HK-2 (cell line): ENCODE measurements around the gene ARID1B.

Experiments used
- DNase-seq: peaks from one replicate; pipeline ENCODE4 v3.0.0-alpha.2; 2018; ENCODE audit not compliant: unreplicated experiment

The ARID1B gene

GRCh38 chr6:157157258-157157657, 380.1 kb downstream of the ARID1B start:
- DNase-seq: no peak

- no peak for DNase-seq
These were observed 381.3 kb downstream of the ARID1B start for GRCh38 chr6:157158456-157158855.

DNA sequence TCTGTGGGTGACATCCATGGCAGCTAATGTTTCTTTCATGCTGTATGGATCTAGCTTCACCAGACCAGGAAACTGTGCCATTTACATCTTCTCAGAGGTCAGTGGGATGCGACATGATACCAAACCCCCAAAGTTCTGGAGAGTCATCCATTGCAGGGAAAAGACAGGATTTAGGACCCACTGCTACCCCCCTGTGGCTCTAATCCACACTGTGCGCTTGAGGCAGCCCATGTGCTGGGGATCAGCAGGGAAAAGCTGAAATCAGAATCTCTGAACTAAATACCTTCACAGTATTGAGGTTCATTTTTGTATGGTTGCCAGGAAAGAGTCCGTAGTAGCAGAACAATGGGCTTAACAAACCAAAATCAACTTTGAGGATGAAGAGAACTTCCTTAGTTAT, 381.7 kb downstream of the ARID1B start:
- DNase-seq: no peak

DNA sequence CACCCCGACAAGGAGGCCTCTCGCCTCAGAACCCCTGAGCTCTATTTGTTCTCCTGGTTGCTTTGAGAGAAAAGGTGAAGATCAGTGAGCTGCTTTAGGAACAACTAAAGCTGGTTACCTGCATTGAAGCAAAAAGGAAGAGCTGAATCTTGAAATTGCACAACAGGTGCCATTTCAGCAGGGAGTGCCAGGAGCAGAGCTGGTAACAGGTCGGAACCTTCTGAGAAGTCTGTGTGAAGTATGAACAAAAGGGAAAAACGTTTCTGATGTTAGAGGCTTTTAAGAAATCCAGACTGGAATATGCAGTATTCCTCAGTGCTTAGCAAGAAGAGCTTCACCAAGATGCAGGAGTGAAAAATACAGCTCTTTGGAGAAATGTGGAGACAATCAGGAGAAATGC, 382.2 kb downstream of the ARID1B start:
- DNase-seq: no peak

GRCh38 chr6:157161912-157162311, 384.7 kb downstream of the ARID1B start:
- DNase-seq: no peak

- DNase-seq: no peak
These were observed 385.7 kb downstream of the ARID1B start for GRCh38 chr6:157162766-157163433.

GRCh38 chr6:157163434-157164159, 386.4 kb downstream of the ARID1B start:
- DNase-seq: no peak

DNA sequence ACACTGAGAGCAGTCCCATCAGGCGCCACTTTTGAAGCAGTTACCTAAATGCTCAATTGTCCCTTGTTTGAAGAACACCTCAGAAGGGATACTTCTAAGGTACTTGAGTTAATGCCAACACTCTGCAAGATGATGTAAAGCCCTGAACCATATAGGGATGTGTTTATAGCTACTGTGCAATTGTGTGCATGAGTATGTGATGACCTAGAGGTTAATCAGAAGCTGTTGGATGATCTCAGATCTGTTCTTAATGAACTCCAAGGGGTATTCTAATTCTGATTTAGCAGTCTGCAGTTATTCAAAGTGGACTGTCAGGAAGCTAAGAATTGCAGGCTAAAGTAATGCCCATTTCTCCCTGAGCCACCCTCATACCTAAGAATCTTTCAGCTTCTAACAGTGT, 387.8 kb downstream of the ARID1B start:
- DNase-seq: no peak

GRCh38 chr6:157166784-157167183, 389.6 kb downstream of the ARID1B start:
- no peak for DNase-seq

DNA sequence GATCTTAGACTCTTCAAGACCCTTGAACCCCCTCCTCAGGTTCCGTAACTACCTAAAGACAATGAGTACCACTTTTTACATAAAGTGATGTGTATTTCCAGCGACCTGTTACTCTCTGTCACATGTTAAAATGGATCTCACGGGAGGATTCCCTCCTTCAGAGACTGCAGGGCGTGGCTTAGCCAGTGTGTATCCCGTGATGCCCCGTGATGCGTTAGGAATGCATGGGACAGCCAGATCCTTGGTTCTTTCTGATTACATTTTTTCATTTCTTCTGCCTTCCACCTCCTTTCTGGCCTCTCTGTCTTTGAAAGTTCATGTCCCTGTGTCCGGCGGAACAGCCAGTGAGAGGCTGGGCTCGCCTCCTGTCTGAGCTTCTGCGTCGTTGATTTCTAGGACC, 390.7 kb downstream of the ARID1B start:
- DNase-seq: no peak

DNA sequence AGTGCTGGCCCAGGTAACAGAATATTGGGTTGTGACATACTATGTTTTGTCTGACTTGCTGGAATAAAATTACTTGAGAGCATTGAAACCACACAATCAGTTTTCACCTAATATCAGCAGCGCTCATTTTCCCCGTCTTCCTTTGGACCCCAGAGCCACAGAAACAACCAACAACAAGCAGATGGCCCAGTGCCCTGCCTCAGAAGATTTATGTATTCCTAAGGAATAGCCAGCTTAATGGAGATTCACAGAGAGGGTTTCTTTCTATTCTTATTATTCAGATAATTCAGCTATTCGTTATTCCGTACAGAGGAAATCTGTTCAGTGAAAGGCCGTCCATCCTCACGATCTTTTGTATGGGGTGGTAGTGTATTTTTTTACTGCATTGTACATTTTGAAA, 391.3 kb downstream of the ARID1B start:
- no peak for DNase-seq

DNA sequence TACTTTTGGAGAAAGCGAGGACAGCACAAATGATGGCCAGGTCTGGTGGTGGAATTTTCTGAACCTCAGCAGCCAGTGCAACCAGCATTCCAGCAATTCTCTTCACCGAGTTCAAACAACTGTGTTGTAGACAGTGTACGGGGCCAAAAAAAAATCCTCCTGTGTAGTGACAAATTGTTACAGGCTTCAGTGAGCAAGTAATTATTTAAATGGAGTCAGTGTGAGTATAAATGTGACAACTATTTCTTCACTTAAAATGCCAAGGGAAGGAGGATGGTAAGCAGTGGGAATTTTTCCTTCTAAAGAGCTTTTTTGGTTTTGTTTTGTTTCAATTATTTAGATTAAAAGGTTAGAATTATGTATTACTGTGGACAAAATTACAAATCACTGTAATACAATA, 392.0 kb downstream of the ARID1B start:
- no peak for DNase-seq

DNA sequence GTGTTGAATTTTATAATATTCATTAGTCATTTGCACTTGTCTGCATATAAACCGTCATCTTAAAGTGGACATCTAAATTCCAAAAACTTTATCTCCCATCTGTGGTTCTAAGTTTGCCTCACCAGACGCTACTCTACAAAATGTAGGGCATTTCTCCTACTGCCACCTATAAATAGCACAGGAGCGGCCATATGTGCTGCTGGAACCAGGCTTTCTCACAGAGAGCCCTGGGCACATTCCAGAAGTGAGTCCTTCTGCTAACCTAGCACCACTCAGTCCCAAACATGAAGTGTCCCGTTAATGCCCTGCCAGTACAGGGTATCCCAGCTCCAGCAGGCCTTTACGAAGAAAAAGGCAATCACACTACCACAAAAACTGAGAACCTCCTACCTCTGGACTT, 392.5 kb downstream of the ARID1B start:
- no peak for DNase-seq

GRCh38 chr6:157170535-157170934, 393.4 kb downstream of the ARID1B start:
- DNase-seq: no peak

DNA sequence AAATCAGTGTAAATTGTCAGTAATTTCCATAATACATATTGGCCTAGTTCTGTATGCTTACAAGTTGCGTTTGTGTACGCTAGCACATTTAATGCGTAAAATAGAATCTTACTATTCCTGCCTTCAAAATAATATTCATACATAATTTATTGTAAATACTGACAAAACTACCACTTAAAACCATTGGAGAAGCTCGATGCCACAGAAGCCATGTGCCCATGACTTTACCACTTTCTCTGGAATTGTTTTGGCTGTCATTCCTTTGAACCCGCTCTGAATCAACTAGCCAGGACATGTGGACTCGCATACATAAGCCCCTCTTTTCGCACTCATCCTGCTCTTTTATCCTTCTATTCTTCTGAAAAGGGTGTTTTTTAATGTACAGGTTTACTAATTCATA, 394.6 kb downstream of the ARID1B start:
- no peak for DNase-seq

- DNase-seq: no peak
These were observed 395.1 kb downstream of the ARID1B start for GRCh38 chr6:157172231-157172701.

DNA sequence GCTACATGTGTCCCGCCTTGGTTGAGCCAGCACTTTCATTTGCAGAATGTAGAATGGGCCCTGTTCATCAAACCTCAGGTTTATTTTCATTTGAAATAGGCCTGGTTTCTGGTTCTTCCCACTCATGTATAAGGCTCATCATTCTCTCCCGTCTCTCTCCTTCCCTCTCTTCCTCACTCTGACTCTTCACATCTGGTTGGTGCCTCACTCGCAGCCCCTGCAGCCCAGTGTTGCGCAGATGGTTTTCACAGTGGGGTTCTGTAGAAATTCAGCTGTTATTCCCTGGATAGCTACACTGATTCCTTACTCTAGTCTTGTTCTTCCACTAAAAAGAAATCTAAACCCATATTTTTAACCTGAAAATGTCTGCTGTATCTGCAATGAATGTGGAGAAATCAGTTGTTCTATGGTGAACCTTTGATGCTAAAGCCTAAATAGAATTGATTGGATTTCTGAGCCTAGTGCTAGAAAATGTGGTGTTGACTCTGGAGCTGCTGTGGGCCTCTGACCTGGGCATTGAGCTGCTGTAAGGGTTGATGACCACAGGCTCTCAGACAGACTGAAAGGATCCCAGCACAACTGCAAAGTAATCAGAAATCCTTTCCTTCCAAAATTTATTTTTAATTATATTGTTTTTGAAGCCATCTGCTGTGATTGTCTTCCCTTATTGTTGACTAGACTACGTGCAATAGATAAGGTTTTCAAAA, 395.8 kb downstream of the ARID1B start:
- no peak for DNase-seq

GRCh38 chr6:157173776-157174175, 396.6 kb downstream of the ARID1B start:
- DNase-seq: no peak

- DNase-seq: no peak
These were observed 397.6 kb downstream of the ARID1B start for GRCh38 chr6:157174731-157175130.

DNA sequence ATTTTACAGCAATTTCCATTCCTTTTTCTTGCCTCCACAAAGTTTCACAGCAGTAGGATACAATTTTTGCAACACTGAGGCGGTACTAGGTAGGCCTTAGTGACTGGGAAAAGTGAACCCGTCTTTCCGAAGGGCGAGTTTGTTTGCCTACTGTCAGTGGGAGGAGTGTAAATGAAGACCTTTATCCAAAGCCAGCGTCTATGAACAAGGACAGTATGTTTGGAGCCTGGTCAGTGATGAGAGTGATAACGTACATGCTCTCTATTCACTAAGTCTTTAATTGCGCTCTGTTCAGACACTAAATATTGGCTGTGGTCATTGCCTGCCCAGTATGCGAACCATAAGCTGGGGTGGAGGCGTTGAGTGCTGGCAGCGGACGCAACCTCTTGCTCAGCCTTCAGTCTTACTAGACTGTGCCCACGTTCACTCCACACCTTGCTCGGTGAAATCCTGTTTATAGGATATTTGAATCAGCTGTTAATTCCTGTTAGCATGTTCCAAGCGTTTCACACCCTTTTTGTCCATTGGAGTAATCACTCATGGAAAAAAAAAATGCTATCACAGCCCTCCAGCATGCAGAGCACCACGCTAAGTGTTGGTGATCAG, 400.7 kb downstream of the ARID1B start:
- DNase-seq: no peak

DNA sequence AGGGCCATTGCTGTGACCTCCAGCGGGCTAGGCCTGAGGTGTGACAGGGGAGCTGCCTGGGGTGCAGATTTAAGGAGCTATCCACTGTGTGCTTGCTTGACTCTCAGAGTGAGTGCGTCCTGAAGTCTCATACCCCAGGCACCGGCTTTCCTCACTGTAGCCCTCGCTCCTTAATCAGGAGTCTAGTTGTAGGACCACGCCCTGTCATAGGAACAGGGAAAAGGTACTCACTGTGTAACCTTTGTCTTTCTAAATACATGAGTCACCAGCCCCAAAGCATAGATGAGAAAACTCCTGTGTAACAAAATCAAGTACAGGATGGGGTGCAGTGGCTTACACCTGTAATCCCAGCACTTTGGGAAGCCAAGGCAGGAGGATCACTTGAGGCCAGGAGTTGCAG, 404.5 kb downstream of the ARID1B start:
- no peak for DNase-seq

DNA sequence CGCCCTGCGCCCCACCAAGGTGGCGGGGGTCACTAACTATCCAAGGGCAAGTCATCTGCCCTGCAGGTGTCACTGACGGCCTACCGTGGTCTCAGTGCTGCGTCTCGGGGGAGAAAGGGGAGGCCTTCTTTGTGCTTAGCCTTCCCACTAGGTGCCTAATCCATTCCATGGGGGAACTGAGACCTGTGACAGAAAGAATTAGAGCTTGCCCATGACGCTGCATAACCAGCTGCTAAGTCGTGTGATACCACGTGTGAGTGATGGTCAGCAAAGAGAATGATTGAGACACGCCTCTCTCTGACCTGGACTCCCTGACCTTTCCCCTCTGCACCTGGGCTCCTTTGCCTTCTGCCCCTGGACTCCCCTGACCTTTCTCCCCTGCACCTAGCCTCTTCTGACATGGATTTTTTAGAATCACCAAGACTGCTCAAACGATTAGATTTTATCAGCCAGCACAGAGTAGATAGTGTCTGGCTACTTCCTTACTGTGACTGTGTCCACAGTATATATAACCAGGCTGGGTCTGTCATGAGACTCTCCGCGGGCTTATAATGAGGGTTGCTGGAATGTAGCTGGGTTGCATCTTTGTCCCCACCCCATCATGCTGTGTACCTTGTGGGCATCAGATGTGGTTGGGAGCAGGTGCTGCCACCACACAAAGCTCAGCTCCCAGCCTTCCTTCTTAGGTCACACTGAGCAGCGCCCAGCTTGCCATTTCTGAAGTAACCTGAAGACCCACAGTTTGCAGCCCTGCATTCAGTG, 405.5 kb downstream of the ARID1B start:
- DNase-seq: no peak
